ENCODE results near the gene R3HCC1L.

- TF ChIP-seq CTCF (IDR thresholded peaks at IDR 0.05; ENCODE audit: low read depth, low read length) (no peak), POLR2A (IDR thresholded peaks at IDR 0.05; ENCODE audit: extremely low read depth, insufficient read length) (no peak), MYC (IDR thresholded peaks at IDR 0.05; ENCODE audit: low read depth, low read length) (no peak)
- TF ChIP-seq, protein P1, sequence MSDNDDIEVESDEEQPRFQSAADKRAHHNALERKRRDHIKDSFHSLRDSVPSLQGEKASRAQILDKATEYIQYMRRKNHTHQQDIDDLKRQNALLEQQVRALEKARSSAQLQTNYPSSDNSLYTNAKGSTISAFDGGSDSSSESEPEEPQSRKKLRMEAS (IDR thresholded peaks at IDR 0.05; ENCODE audit: low read depth, low read length), result no peak
These were observed 130.1 kb downstream of the R3HCC1L start for GRCh38 chr10:98264378-98265065.

All from NB4 (cell line).